A549 treated with dexamethasone at 1 μM for 4 hours (cell line): ENCODE data around the gene SLC7A6. TPM values are rescaled to one million over a fixed set of nuclear protein-coding genes. Genes with fewer than 3 reads are reported as not detected.

Experiments used
- total RNA-seq: library from RNA; stranded (reverse); fragments of 200-300 nt; extraction: Qiagen RNA extraction; gene quantifications from 5 replicates; pipeline ENCODE4 v1.2.3, GENCODE V29; 2022

The SLC7A6 gene
- total RNA-seq, result 26.4 to 44.0 TPM (median 34.2 TPM) in 5 replicates

GRCh38 chr16:68264128-68265077 lies at the start of gene SLC7A6:
SLC7A6 (plus strand) TSS chr16:68264526; CDS start chr16:68274727, 10,201 bp downstream.

GRCh38 chr16:68235887-68236136 lies 28.5 kb upstream of the SLC7A6 start, which contains the start of gene ESRP2:
ESRP2 (minus strand) TSS chr16:68236127; CDS start chr16:68236045, 82 bp downstream.

GRCh38 chr16:68244903-68245853 lies 19.1 kb upstream of the SLC7A6 start, which contains the start of gene PLA2G15:
PLA2G15 (plus strand) TSS chr16:68245373; CDS start chr16:68245427, 54 bp downstream.

GRCh38 chr16:68310774-68311511 lies 46.6 kb downstream of the SLC7A6 start, which contains the start of the genes PRMT7 and SLC7A6OS:
PRMT7 (plus strand) TSS chr16:68311019; CDS start chr16:68315980, 4,961 bp downstream.
SLC7A6OS (minus strand) TSS chr16:68310946; CDS start chr16:68310926, 20 bp downstream.

Other genes starting within 250 kb of the SLC7A6 start
- not detected in 5 replicates for gene DPEP2NB, start 248.6 kb upstream of the SLC7A6 start, total RNA-seq
- gene DDX28, start 241.3 kb upstream of the SLC7A6 start, total RNA-seq, result 17.1 to 18.0 TPM (median 17.3 TPM) in 5 replicates
- 16.3 to 17.5 TPM (median 17.3 TPM) in 5 replicates for gene DUS2, start 241.2 kb upstream of the SLC7A6 start, total RNA-seq
- 12.0 to 17.9 TPM (median 16.5 TPM) in 5 replicates for gene NFATC3, start 179.2 kb upstream of the SLC7A6 start, total RNA-seq
- 0.06 to 0.11 TPM (median 0.08 TPM) in 4 of 5 replicates, not detected in the other for gene ESRP2, start 28.4 kb upstream of the SLC7A6 start, total RNA-seq
- 11.6 to 16.2 TPM (median 14.2 TPM) in 5 replicates for gene PLA2G15, start 19.2 kb upstream of the SLC7A6 start, total RNA-seq
- gene SLC7A6OS, start 46.4 kb downstream of the SLC7A6 start, total RNA-seq, result 9.1 to 12.0 TPM (median 10.7 TPM) in 5 replicates
- 22.7 to 32.5 TPM (median 28.4 TPM) in 5 replicates for gene PRMT7, start 46.5 kb downstream of the SLC7A6 start, total RNA-seq
- 0.06 to 0.18 TPM (median 0.14 TPM) in 5 replicates for gene SMPD3, start 184.0 kb downstream of the SLC7A6 start, total RNA-seq